Neural progenitor cell (in vitro differentiated cells): ENCODE results near the gene KIR2DL3. TPM values are rescaled to one million over a fixed set of nuclear protein-coding genes. Genes with fewer than 3 reads are reported as not detected.
"Not testable (repeated sequence)": the region's sequence is repeated elsewhere in the genome, so short reads cannot be mapped to it uniquely, and the experiment has no call there.

Source experiments
- DNase-seq: peaks from one replicate; pipeline ENCODE4 v3.0.0-alpha.2; 2016; ENCODE audit warnings: low spot score
- H2AFZ ChIP-seq: fragments of 200-600 bp; sonication (generic); replicated peaks from 2 replicates; pipeline ENCODE4 v1.6.1; 2016; ENCODE audit warnings: antibody characterized with exemption
- H3F3A ChIP-seq: fragments of 200-600 bp; sonication (generic); 2 replicates; pipeline ENCODE4 v1.6.1; 2016; ENCODE audit warnings: antibody characterized with exemption, low read depth
- H3K27ac ChIP-seq: fragments of 200-600 bp; sonication (generic); 2 replicates; pipeline ENCODE4 v1.5.1; 2016; ENCODE audit warnings: mild to moderate bottlenecking
- H3K27me3 ChIP-seq: fragments of 200-600 bp; sonication (generic); 2 replicates; pipeline ENCODE4 v1.6.1; 2016; ENCODE audit warnings: mild to moderate bottlenecking, moderate library complexity
- H3K36me3 ChIP-seq: fragments of 200-600 bp; sonication (generic); 2 replicates; pipeline ENCODE4 v1.5.1; 2016
- H3K4me1 ChIP-seq: fragments of 200-600 bp; sonication (generic); 2 replicates; pipeline ENCODE4 v1.6.1; 2016; ENCODE audit warnings: mixed run types
- H3K4me2 ChIP-seq: fragments of 200-600 bp; sonication (generic); 2 replicates; pipeline ENCODE4 v1.6.1; 2016
- H3K4me3 ChIP-seq: fragments of 200-600 bp; sonication (generic); 2 replicates; pipeline ENCODE4 v1.5.1; 2016
- H3K79me2 ChIP-seq: fragments of 200-600 bp; sonication (generic); 2 replicates; pipeline ENCODE4 v1.6.1; 2016; ENCODE audit warnings: low read depth
- H3K9ac ChIP-seq: fragments of 200-600 bp; sonication (generic); 2 replicates; pipeline ENCODE4 v1.6.1; 2016
- H3K9me3 ChIP-seq: fragments of 200-600 bp; sonication (generic); 2 replicates; pipeline ENCODE4 v1.5.1; 2016; ENCODE audit warnings: low read depth
- H4K20me1 ChIP-seq: fragments of 200-600 bp; sonication (generic); 2 replicates; pipeline ENCODE4 v1.6.1; 2016; ENCODE audit warnings: low read depth
- H3K27ac Mint-ChIP-seq: 3 replicates; pipeline ENCODE4 v1.8.0; 2021; ENCODE audit warnings: mixed read lengths
- H3K27me3 Mint-ChIP-seq: 2 replicates; pipeline ENCODE4 v1.8.0; 2022; ENCODE audit warnings: low read depth, mild to moderate bottlenecking, inconsistent platforms, moderate library complexity, mixed read lengths; ENCODE audit not compliant: insufficient read depth
- H3K36me3 Mint-ChIP-seq: 3 replicates; pipeline ENCODE4 v1.8.0; 2021; ENCODE audit warnings: mixed read lengths
- H3K4me1 Mint-ChIP-seq: 3 replicates; pipeline ENCODE4 v1.8.0; 2021; ENCODE audit warnings: mixed read lengths
- H3K4me3 Mint-ChIP-seq: 3 replicates; pipeline ENCODE4 v1.8.0; 2021; ENCODE audit warnings: mild to moderate bottlenecking, moderate library complexity, mixed read lengths
- H3K9me3 Mint-ChIP-seq: 3 replicates; pipeline ENCODE4 v1.8.0; 2020; ENCODE audit warnings: mixed read lengths
- EZH2 ChIP-seq: fragments of 200-600 bp; sonication (generic); IDR thresholded peaks from 2 replicates; pipeline ENCODE4 v1.6.1; 2017; ENCODE audit warnings: antibody characterized with exemption, mild to moderate bottlenecking, moderate library complexity
- EZH2phosphoT487 ChIP-seq: fragments of 200-600 bp; sonication (generic); IDR thresholded peaks from 2 replicates; pipeline ENCODE4 v1.6.1; 2017; ENCODE audit warnings: antibody characterized with exemption
- total RNA-seq: library from RNA; depleted of rRNA; stranded (reverse); fragments of >200 nt; gene quantifications from 2 replicates; pipeline ENCODE4 v1.2.3, GENCODE V29; 2015; ENCODE audit warnings: low replicate concordance
- TF ChIP-seq, protein P1 (sequence below): fragments of 200-600 bp; sonication (generic); IDR thresholded peaks from 2 replicates; pipeline ENCODE4 v1.5.1; 2017; ENCODE audit warnings: antibody characterized with exemption, mild to moderate bottlenecking

Gene KIR2DL3
- total RNA-seq, 1 donor from 2014 or later: not detected

DNA sequence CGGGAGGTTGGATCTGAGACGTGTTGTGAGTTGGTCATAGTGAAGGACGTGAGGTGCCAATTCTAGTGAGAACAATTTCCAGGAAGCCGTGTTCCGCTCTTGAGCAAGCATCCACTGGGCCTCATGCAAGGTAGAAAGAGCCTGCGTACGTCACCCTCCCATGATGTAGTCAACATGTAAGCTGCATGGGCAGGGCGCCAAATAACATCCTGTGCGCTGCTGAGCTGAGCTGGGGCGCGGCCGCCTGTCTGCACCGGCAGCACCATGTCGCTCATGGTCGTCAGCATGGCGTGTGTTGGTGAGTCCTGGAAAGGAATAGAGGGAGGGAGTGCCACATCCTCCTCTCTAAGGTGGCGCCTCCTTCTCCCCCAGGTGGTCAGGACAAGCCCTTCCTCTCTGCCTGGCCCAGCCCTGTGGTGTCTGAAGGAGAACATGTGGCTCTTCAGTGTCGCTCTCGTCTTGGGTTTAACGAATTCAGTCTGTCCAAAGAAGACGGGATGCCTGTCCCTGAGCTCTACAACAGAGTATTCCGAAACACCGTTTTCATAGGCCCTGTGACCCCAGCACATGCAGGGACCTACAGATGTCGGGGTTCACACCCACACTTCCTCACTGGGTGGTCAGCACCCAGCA, 47.9 kb downstream of the KIR2DL3 start:
- H3K27ac ChIP-seq, H3K9me3 ChIP-seq, H3K36me3 Mint-ChIP-seq, H3K4me1 Mint-ChIP-seq, H3K79me2 ChIP-seq, H4K20me1 ChIP-seq, H3K9ac ChIP-seq, H3K4me1 ChIP-seq, H3K27me3 Mint-ChIP-seq, H3F3A ChIP-seq, H3K4me2 ChIP-seq, DNase-seq, H3K4me3 ChIP-seq, H2AFZ ChIP-seq, H3K27me3 ChIP-seq, H3K36me3 ChIP-seq, H3K4me3 Mint-ChIP-seq, H3K27ac Mint-ChIP-seq: not testable (repeated sequence)
- peaks cover 33% of the 10 kb centered on the region for H3K9me3 Mint-ChIP-seq

DNA sequence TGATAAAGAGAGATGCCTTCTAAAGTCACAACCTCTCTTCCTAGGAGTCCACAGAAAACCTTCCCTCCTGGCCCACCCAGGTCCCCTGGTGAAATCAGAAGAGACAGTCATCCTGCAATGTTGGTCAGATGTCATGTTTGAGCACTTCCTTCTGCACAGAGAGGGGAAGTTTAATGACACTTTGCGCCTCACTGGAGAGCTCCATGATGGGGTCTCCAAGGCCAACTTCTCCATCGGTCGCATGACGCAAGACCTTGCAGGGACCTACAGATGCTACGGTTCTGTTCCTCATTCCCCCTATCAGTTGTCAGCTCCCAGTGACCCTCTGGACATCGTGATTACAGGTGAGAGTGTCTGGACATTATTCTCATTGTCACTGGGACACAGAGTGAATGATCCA, 49.8 kb downstream of the KIR2DL3 start:
- H2AFZ ChIP-seq, H3K4me2 ChIP-seq, H3K36me3 ChIP-seq, H3K36me3 Mint-ChIP-seq, DNase-seq, H3F3A ChIP-seq, H3K27me3 Mint-ChIP-seq, H3K4me1 Mint-ChIP-seq, H3K4me1 ChIP-seq, H4K20me1 ChIP-seq, H3K79me2 ChIP-seq, H3K27me3 ChIP-seq, H3K4me3 Mint-ChIP-seq, H3K4me3 ChIP-seq, H3K27ac ChIP-seq, H3K27ac Mint-ChIP-seq, H3K9ac ChIP-seq: not testable (repeated sequence)
- peaks cover 27% of the 10 kb centered on the region for H3K9me3 Mint-ChIP-seq
- peaks cover 10% of the 10 kb centered on the region for H3K9me3 ChIP-seq

DNA sequence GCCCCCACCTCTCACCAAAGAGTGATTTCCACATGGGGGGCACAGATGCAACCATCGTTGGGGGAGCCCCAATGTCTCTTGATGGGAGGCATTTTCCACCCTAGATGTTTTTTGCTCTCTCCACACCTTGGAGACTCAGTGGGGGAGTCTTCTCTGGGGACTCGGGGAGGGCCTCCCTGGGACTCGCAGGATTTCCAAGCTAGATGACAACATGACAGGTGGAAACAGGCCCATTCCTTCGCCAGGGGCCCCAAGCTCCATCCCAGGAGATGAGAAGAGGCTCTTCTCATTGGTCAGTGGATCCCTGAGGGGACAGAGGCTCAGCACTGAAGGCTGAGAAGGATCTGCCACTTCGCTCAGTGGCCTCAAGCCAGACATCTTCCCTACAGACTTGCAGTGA, 52.4 kb downstream of the KIR2DL3 start:
- Histone ChIP-seq H4K20me1 (no peaks in the 10 kb centered on the region), H3K4me1 (no peaks in the 10 kb centered on the region), H3K27ac (no peak overlapping the region), H3K4me3 (no peak overlapping the region), H3K27me3 (no peaks in the 10 kb centered on the region), H3F3A (no peaks in the 10 kb centered on the region), H3K36me3 (no peaks in the 10 kb centered on the region), H3K79me2 (no peaks in the 10 kb centered on the region), H3K4me2 (no peak overlapping the region), H3K9me3 (peaks cover 10% of the 10 kb centered on the region), H2AFZ (no peak overlapping the region), H3K9ac (no peak overlapping the region)
- Mint-ChIP-seq H3K36me3 (no peaks in the 10 kb centered on the region), H3K4me3 (no peak overlapping the region), H3K4me1 (no peaks in the 10 kb centered on the region), H3K9me3 (peaks cover 18% of the 10 kb centered on the region), H3K27ac (no peak overlapping the region), H3K27me3 (no peaks in the 10 kb centered on the region)
- DNase-seq: no peak
- TF ChIP-seq EZH2 (no peak), EZH2phosphoT487 (no peak)
- TF ChIP-seq, protein P1, sequence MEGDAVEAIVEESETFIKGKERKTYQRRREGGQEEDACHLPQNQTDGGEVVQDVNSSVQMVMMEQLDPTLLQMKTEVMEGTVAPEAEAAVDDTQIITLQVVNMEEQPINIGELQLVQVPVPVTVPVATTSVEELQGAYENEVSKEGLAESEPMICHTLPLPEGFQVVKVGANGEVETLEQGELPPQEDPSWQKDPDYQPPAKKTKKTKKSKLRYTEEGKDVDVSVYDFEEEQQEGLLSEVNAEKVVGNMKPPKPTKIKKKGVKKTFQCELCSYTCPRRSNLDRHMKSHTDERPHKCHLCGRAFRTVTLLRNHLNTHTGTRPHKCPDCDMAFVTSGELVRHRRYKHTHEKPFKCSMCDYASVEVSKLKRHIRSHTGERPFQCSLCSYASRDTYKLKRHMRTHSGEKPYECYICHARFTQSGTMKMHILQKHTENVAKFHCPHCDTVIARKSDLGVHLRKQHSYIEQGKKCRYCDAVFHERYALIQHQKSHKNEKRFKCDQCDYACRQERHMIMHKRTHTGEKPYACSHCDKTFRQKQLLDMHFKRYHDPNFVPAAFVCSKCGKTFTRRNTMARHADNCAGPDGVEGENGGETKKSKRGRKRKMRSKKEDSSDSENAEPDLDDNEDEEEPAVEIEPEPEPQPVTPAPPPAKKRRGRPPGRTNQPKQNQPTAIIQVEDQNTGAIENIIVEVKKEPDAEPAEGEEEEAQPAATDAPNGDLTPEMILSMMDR: no peak

DNA sequence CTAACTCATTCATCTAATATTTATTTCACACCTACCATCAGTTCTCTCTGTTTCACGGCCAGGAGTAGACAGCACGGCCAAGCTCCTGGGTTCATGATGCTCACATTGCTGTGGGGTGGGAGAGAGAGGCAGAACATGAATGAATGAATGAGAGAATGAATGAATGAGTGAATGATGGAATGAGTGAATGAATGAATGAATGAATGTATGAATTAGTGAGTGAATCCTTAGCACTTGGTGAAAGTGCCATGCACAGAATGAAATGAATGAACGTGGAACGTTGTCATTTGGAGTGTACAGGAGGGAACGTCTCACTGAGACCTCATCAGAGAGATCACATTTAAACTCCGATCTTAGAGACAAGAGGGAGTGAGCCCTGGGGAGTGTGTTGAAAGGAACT, 53.2 kb downstream of the KIR2DL3 start:
- H3K27me3 Mint-ChIP-seq: no peaks in the 10 kb centered on the region
- TF ChIP-seq EZH2 (no peak), EZH2phosphoT487 (no peak)
- TF ChIP-seq, protein P1: no peak

More for the DNA sequence above, 53.2 kb downstream of the KIR2DL3 start:
- no peaks in the 10 kb centered on the region for H4K20me1 ChIP-seq
- H3K4me2 ChIP-seq: no peak overlapping the region
- Mint-ChIP-seq H3K27ac (no peak overlapping the region), H3K36me3 (no peaks in the 10 kb centered on the region), H3K4me3 (no peak overlapping the region), H3K4me1 (no peaks in the 10 kb centered on the region), H3K9me3 (peaks cover 14% of the 10 kb centered on the region)
- no peak overlapping the region for H3K9ac ChIP-seq
- no peak overlapping the region for H3K4me3 ChIP-seq
- H3K4me1 ChIP-seq: no peaks in the 10 kb centered on the region
- no peak for DNase-seq
- no peak overlapping the region for H3K27ac ChIP-seq
- H3K36me3 ChIP-seq: no peaks in the 10 kb centered on the region
- H3K79me2 ChIP-seq: no peaks in the 10 kb centered on the region
- H2AFZ ChIP-seq: no peak overlapping the region
- no peaks in the 10 kb centered on the region for H3F3A ChIP-seq
- no peaks in the 10 kb centered on the region for H3K27me3 ChIP-seq
- H3K9me3 ChIP-seq: peaks cover 15% of the 10 kb centered on the region
